ENCODE data around the gene ANKRD1.

- TF ChIP-seq YY1 (IDR thresholded peaks at IDR 0.05; ENCODE audit: insufficient read depth, insufficient read length) (no peak), ZNF274 (IDR thresholded peaks at IDR 0.05; ENCODE audit: low read depth, low read length) (no peak)
Measured at GRCh38 chr10:90937645-90938258, 16.9 kb upstream of the ANKRD1 start.
